GM18858 (cell line): ENCODE data around the gene KCTD17.

Experiments used
- ATAC-seq: cut with Tn5 transposase; IDR thresholded peaks from one replicate; pipeline ENCODE4 v1.9.1; 2021; ENCODE audit not compliant: unreplicated experiment

The KCTD17 gene

GRCh38 chr22:37077802-37078448 is 26.4 kb downstream of the KCTD17 start:
- no peak for ATAC-seq

- ATAC-seq = no peak
These were observed 27.6 kb downstream of the KCTD17 start for GRCh38 chr22:37079158-37079557.

GRCh38 chr22:37079668-37080171 is 28.2 kb downstream of the KCTD17 start:
- no peak for ATAC-seq

GRCh38 chr22:37080438-37080837 is 28.9 kb downstream of the KCTD17 start:
- no peak for ATAC-seq

- no peak for ATAC-seq
These were observed 29.3 kb downstream of the KCTD17 start for GRCh38 chr22:37080838-37081237.

GRCh38 chr22:37082251-37082873 is 30.8 kb downstream of the KCTD17 start:
- no peak for ATAC-seq

- ATAC-seq = no peak
These were observed 32.4 kb downstream of the KCTD17 start for GRCh38 chr22:37083914-37084313.

- no peak for ATAC-seq
These were observed 32.8 kb downstream of the KCTD17 start for GRCh38 chr22:37084385-37084784.

- ATAC-seq = no peak
These were observed 34.6 kb downstream of the KCTD17 start for GRCh38 chr22:37086184-37086583.

GRCh38 chr22:37088108-37088605 is 36.6 kb downstream of the KCTD17 start:
- ATAC-seq = no peak

- no peak for ATAC-seq
These were observed 37.3 kb downstream of the KCTD17 start for GRCh38 chr22:37088750-37089408.

- ATAC-seq = no peak
These were observed 37.9 kb downstream of the KCTD17 start for GRCh38 chr22:37089434-37089833.

- ATAC-seq = no peak
These were observed 39.6 kb downstream of the KCTD17 start for GRCh38 chr22:37090920-37091695.

- ATAC-seq = no peak
These were observed 40.5 kb downstream of the KCTD17 start for GRCh38 chr22:37091994-37092393.

GRCh38 chr22:37092997-37093396 is 41.5 kb downstream of the KCTD17 start:
- ATAC-seq = no peak

GRCh38 chr22:37094239-37094638 is 42.7 kb downstream of the KCTD17 start:
- no peak for ATAC-seq

- no peak for ATAC-seq
These were observed 43.6 kb downstream of the KCTD17 start for GRCh38 chr22:37095113-37095512.

- ATAC-seq = no peak
These were observed 45.8 kb downstream of the KCTD17 start for GRCh38 chr22:37097346-37097745.

- no peak for ATAC-seq
These were observed 47.5 kb downstream of the KCTD17 start for GRCh38 chr22:37098976-37099591.

GRCh38 chr22:37100589-37101127 is 49.1 kb downstream of the KCTD17 start:
- ATAC-seq = no peak
